ENCODE measurements around the gene MAD1L1.

GRCh38 chr7:1869452-1870130, 363.2 kb downstream of the MAD1L1 start:
- TF ChIP-seq CTCF (conservative IDR thresholded peaks at IDR 0.05 in 1 of 2, IDR thresholded peaks at IDR 0.05 in 1 of 2; ENCODE audit: low read depth in 1 of 2, low read length in 2 of 2) (no peak), EZH2 (IDR thresholded peaks at IDR 0.05; ENCODE audit: low read length, missing control alignments) (no peak)

Measured in fibroblast of lung (primary cell).